Stimulated activated memory B cell treated with anti-CD40 and anti-IgM and Interleukin-4, amounts not matched to agents 10 μg/mL and 1 μg/mL and 100 μg/mL, for 72 hours (primary cell): Measurements from ENCODE around the gene PLCG2.
"Not testable (repeated sequence)": the region's sequence is repeated elsewhere in the genome, so short reads cannot be mapped to it uniquely, and the experiment has no call there.

Experiments
- ATAC-seq: fragments of 150-1000 bp; cut with Tn5 transposase; 2 replicates; pipeline ENCODE4 v1.10.0; 2021
- H3K27ac Mint-ChIP-seq: one replicate; pipeline ENCODE4 v1.8.0; 2022; ENCODE audit warnings: mild to moderate bottlenecking, mixed read lengths
- H3K27me3 Mint-ChIP-seq: one replicate; pipeline ENCODE4 v1.8.0; 2022; ENCODE audit warnings: mixed read lengths
- H3K36me3 Mint-ChIP-seq: one replicate; pipeline ENCODE4 v1.8.0; 2022; ENCODE audit warnings: mixed read lengths
- H3K4me1 Mint-ChIP-seq: one replicate; pipeline ENCODE4 v1.8.0; 2022; ENCODE audit warnings: mixed read lengths
- H3K4me3 Mint-ChIP-seq: one replicate; pipeline ENCODE4 v1.8.0; 2022; ENCODE audit warnings: mild to moderate bottlenecking, moderate library complexity, mixed read lengths
- H3K9me3 Mint-ChIP-seq: one replicate; pipeline ENCODE4 v1.8.0; 2022; ENCODE audit warnings: mixed read lengths

The PLCG2 gene

DNA sequence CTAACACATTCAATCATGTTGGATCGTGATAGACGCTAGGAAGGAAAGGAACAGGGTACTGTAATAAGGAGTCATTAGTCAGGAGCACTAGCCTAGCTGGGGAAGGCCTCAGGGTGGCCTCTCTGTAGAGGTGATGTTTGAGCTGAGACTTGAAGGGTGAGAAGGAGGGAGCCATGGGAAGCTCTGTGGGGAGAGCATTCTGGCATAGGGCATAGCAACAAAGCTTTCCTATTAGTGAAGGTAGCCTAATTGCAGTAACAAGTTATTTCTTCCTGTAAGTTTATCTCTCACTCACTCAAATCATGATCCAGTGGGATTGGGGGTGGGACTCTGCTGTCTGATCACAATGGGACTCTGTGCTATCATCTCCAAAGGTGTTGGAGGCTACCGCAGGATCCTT lies 16.1 kb downstream of the PLCG2 start:
- Mint-ChIP-seq H3K27me3 (no peaks in the 10 kb centered on the region), H3K4me1 (peaks cover 92% of the 10 kb centered on the region), H3K27ac (peak overlapping the region; percentile 91), H3K36me3 (peaks cover 63% of the 10 kb centered on the region), H3K9me3 (no peaks in the 10 kb centered on the region), H3K4me3 (no peak overlapping the region)
- no peak for ATAC-seq

- H3K9me3 Mint-ChIP-seq = no peaks in the 10 kb centered on the region
- H3K27ac Mint-ChIP-seq = peak overlapping the region; percentile 91
- ATAC-seq = no peak
- H3K4me3 Mint-ChIP-seq = peak overlapping the region; percentile 34
- H3K27me3 Mint-ChIP-seq = no peaks in the 10 kb centered on the region
- peaks cover 63% of the 10 kb centered on the region for H3K36me3 Mint-ChIP-seq
- H3K4me1 Mint-ChIP-seq = peaks cover 91% of the 10 kb centered on the region
Observed at GRCh38 chr16:81796035-81796434, 16.9 kb downstream of the PLCG2 start.

- peaks cover 60% of the 10 kb centered on the region for H3K36me3 Mint-ChIP-seq
- H3K27me3 Mint-ChIP-seq = no peaks in the 10 kb centered on the region
- H3K4me3 Mint-ChIP-seq = peak overlapping the region; percentile 34
- H3K27ac Mint-ChIP-seq = peak overlapping the region; percentile 91
- H3K4me1 Mint-ChIP-seq = peaks cover 84% of the 10 kb centered on the region
- no peaks in the 10 kb centered on the region for H3K9me3 Mint-ChIP-seq
- no peak for ATAC-seq
Observed at GRCh38 chr16:81796583-81797346, 17.7 kb downstream of the PLCG2 start.

GRCh38 chr16:81797443-81797842 lies 18.4 kb downstream of the PLCG2 start:
- peak; percentile 87 for ATAC-seq
- Mint-ChIP-seq H3K27me3 (no peaks in the 10 kb centered on the region), H3K27ac (peak overlapping the region; percentile 91), H3K4me3 (peak overlapping the region; percentile 34), H3K4me1 (peaks cover 84% of the 10 kb centered on the region), H3K36me3 (peaks cover 61% of the 10 kb centered on the region), H3K9me3 (no peaks in the 10 kb centered on the region)

DNA sequence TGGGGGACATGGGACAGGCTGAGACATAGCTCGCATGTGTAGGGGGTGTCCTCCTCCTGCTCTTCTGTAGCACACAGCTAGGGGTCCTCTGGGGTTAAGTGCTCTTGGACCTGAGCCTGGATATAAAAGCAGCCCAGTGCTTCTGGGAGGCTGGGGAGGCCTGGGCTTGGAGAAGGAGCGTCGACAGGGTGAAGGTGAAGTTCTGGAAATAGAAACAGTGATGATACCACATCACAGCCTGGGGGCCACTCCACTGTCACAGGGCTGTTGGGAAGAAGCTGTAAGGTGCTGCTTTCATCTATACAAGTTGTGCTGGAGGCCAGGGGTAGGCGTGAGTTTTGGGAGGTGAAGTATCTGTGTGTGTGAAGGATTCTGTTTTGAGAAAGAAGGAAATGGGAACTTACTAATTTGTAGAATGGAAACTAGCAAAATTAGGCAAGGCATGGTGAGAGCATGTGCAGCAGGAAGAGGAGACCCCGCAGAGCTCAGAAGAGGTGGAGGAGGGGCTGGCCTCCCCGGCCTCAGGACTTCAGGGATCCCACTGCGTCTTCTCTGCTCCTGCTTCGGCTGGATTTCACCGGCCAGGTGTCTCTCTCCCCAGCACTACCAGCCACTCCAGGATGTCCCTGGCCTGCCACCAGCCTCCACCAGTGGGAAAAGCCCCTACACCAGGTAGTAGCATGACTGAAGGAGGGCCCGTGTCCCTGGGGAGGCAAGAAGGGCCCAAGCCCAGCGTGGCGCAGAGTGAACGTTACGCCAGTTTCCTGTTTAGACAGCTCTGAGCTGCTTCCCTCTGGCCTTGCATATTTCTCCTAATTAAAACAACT lies 19.4 kb downstream of the PLCG2 start:
- H3K9me3 Mint-ChIP-seq = peaks cover 3% of the 10 kb centered on the region
- peaks cover 84% of the 10 kb centered on the region for H3K4me1 Mint-ChIP-seq
- H3K4me3 Mint-ChIP-seq = peak overlapping the region; percentile 34
- H3K27ac Mint-ChIP-seq = peak overlapping the region; percentile 91
- H3K36me3 Mint-ChIP-seq = peaks cover 61% of the 10 kb centered on the region
- no peaks in the 10 kb centered on the region for H3K27me3 Mint-ChIP-seq
- peak; percentile 92 for ATAC-seq

DNA sequence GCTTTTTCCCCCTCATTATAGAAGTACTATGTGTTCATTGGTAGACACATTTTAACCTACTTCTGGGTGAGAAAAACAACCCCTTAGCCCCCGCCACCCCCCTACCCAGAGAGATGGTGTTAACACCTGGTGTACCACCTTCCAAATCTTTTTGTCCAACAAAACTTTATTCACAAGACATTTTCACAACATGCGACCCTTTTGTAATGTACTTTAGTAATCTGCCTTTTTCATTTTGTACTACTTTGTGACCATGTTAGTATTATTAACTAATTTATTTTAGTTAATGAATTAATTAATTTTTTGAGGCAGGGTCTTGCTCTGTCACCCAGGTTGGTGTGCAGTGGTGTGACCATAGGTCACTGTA lies 20.0 kb downstream of the PLCG2 start:
- no peaks in the 10 kb centered on the region for H3K27me3 Mint-ChIP-seq
- H3K9me3 Mint-ChIP-seq = peaks cover 7% of the 10 kb centered on the region
- peaks cover 84% of the 10 kb centered on the region for H3K4me1 Mint-ChIP-seq
- no peak for ATAC-seq
- peaks cover 61% of the 10 kb centered on the region for H3K36me3 Mint-ChIP-seq
- H3K4me3 Mint-ChIP-seq = peak overlapping the region; percentile 34
- H3K27ac Mint-ChIP-seq = peak overlapping the region; percentile 91

DNA sequence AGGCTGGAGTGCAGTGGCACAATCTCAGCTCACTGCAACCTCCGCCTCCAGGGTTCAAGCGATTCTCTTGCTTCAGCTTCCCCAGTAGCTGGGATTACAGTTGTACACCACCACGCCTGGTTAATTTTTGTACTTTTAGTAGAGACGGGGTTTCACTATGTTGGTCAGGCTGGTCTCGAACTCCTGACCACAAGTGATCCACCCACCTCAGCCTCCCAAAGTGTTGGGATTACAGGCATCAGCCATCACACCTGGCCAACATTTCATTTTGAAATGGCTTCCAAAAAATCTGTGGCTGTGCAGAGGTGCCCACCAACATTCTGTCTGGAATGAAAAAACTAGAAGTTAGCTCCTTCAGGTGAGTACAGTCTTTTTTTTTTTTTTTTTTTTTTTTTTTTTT lies 22.6 kb downstream of the PLCG2 start:
- Mint-ChIP-seq H3K36me3 (peaks cover 58% of the 10 kb centered on the region), H3K27ac (peak overlapping the region; percentile 99), H3K4me1 (peaks cover 84% of the 10 kb centered on the region)
- ATAC-seq, H3K4me3 Mint-ChIP-seq, H3K9me3 Mint-ChIP-seq, H3K27me3 Mint-ChIP-seq: not testable (repeated sequence)

DNA sequence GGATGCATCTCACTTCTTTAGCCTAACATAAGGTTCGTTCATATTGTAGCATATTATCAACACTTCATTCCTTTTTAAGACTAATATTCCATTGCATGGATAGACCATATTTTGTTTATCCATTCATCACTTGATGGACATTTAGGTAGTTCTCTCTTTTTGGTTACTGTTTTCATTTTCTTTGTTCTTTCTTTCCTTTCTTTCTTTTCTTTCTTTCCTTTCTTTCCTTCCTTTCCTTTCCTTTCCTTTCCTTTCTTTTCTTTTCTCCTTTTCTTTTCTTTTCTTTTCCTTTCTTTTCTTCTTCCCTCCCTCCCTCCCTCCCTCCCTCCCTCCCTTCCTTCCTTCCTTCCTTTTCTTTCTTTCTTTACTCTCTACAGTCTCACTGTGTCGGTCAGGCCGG lies 24.2 kb downstream of the PLCG2 start:
- peaks cover 84% of the 10 kb centered on the region for H3K4me1 Mint-ChIP-seq
- H3K27ac Mint-ChIP-seq = peak overlapping the region; percentile 99
- peaks cover 8% of the 10 kb centered on the region for H3K9me3 Mint-ChIP-seq
- no peaks in the 10 kb centered on the region for H3K27me3 Mint-ChIP-seq
- peaks cover 64% of the 10 kb centered on the region for H3K36me3 Mint-ChIP-seq
- ATAC-seq = no peak
- no peak overlapping the region for H3K4me3 Mint-ChIP-seq

DNA sequence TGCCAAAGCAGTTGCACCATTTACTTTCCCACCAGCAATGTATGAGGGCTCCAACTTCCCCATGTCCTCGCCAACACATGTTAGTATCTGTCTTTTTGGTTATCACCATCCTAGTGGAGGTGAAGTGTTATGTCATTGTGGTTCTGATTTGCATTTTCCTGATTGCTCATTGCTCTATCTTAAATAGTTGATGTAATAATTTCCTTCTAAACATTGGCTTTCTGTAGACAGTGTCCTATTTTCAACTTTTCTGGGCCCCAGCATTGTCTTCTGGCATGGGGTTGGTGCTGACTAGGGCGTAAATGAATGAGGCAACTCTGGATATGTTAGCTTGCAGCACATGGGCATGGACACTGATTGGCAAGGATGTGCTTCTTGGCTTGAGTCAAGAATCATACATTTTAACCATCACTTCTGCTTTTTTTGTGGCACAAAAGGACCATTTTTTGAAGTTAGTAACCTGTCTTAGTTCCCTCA lies 25.1 kb downstream of the PLCG2 start:
- Mint-ChIP-seq H3K4me1 (peaks cover 84% of the 10 kb centered on the region), H3K9me3 (peaks cover 8% of the 10 kb centered on the region), H3K27me3 (no peaks in the 10 kb centered on the region), H3K36me3 (peaks cover 64% of the 10 kb centered on the region), H3K4me3 (peak overlapping the region; percentile 39), H3K27ac (peak overlapping the region; percentile 99)
- ATAC-seq = peak; percentile 46

- H3K4me1 Mint-ChIP-seq = peaks cover 97% of the 10 kb centered on the region
- peaks cover 8% of the 10 kb centered on the region for H3K9me3 Mint-ChIP-seq
- peak overlapping the region; percentile 99 for H3K27ac Mint-ChIP-seq
- H3K27me3 Mint-ChIP-seq = no peaks in the 10 kb centered on the region
- peaks cover 72% of the 10 kb centered on the region for H3K36me3 Mint-ChIP-seq
- H3K4me3 Mint-ChIP-seq = peak overlapping the region; percentile 50
- no peak for ATAC-seq
Observed at GRCh38 chr16:81806696-81807095, 27.6 kb downstream of the PLCG2 start.

- Mint-ChIP-seq H3K9me3 (peaks cover 8% of the 10 kb centered on the region), H3K27me3 (no peaks in the 10 kb centered on the region), H3K4me3 (peak overlapping the region; percentile 55), H3K27ac (peak overlapping the region; percentile 99), H3K36me3 (peaks cover 72% of the 10 kb centered on the region), H3K4me1 (peaks cover 100% of the 10 kb centered on the region)
- no peak for ATAC-seq
Observed at GRCh38 chr16:81807767-81808358, 28.8 kb downstream of the PLCG2 start.

DNA sequence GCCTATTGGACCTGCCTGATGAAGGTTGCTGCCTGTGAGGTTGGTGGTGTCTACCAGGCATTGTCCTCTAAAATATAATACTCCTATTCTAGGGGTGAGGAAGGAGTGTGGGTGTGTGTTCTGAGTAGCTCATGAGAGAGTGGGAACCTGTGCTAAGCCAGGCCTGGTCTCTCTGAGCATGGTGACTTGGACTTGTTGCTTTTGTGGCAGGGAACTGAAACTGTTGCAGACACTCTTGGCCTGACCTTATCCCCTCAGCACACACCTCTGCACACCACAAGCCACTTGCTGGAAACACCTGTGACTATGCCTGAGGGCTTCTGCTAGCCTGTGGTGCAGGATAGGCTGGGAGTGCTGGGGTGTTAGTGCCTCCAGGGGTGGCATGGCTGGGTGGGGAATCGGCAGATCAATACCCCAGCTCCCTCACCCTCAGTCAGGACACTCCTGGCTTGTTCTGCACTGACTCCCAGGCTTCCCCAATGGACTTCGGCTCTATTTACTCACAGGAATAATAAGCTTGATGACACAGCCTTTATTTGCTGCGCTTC lies 29.9 kb downstream of the PLCG2 start:
- peaks cover 71% of the 10 kb centered on the region for H3K36me3 Mint-ChIP-seq
- no peaks in the 10 kb centered on the region for H3K27me3 Mint-ChIP-seq
- H3K4me1 Mint-ChIP-seq = peaks cover 100% of the 10 kb centered on the region
- H3K4me3 Mint-ChIP-seq = peak overlapping the region; percentile 25
- ATAC-seq = peak; percentile 95
- peaks cover 2% of the 10 kb centered on the region for H3K9me3 Mint-ChIP-seq
- H3K27ac Mint-ChIP-seq = peak overlapping the region; percentile 99

DNA sequence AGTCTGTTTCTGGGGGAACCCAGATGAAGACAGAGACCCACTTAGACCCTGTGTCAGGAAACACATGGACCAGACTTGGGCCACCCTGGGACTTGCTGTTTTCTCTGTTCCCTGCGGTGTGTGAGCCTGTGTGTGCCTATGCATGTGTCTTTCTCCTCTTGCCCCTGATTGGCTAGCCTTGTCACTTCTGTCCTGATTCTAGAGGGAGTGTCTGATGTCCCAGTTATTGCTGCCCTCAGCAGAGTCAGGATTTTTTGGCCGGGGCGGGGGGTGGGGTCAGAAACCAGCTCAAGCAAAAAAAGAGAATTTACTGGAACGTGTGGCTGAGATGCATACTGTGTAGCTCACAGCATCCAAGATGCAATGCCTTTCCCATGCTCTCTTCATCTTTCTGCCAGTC lies 30.5 kb downstream of the PLCG2 start:
- Mint-ChIP-seq H3K36me3 (peaks cover 66% of the 10 kb centered on the region), H3K9me3 (no peaks in the 10 kb centered on the region), H3K27ac (peak overlapping the region; percentile 99), H3K27me3 (no peaks in the 10 kb centered on the region), H3K4me3 (peak overlapping the region; percentile 32), H3K4me1 (peaks cover 100% of the 10 kb centered on the region)
- ATAC-seq = no peak

DNA sequence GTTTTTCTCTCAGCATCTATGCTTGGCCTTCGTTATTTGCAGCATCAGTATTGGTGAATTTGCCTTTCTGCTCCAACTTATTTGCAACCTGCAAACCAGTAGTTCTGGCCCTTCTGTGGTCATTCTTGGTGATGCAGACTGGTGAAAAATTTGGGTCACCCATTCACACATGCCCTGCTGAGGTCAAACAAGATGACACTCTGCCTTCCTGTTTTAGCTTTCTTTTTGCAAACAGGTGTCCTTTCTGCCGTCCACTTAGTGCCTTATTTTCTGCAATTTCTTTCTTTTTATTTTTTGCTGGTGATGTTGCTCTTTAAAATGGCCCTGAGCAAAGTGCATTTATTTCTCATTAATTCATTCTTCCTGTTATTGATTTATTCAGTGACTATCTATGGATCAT lies 31.3 kb downstream of the PLCG2 start:
- no peaks in the 10 kb centered on the region for H3K27me3 Mint-ChIP-seq
- ATAC-seq = no peak
- H3K27ac Mint-ChIP-seq = peak overlapping the region; percentile 99
- peak overlapping the region; percentile 32 for H3K4me3 Mint-ChIP-seq
- no peaks in the 10 kb centered on the region for H3K9me3 Mint-ChIP-seq
- H3K4me1 Mint-ChIP-seq = peaks cover 100% of the 10 kb centered on the region
- peaks cover 60% of the 10 kb centered on the region for H3K36me3 Mint-ChIP-seq
